Stimulated activated CD4-positive, alpha-beta T cell treated with anti-CD3 and anti-CD28 coated beads, Interleukin-1b, Interleukin-23, amount 100 ng/mL, for 48 hours (primary cell): Measurements from ENCODE around the gene MT1X.
"Not testable (repeated sequence)": the region's sequence is repeated elsewhere in the genome, so short reads cannot be mapped to it uniquely, and the experiment has no call there.

Experiments
- DNase-seq: peaks from one replicate; pipeline ENCODE4 v3.0.0-alpha.2; 2020

The MT1X gene

GRCh38 chr16:56657555-56658326, 24.5 kb upstream of the MT1X start, which contains the start of gene MT1F:
MT1F (plus strand) TSS chr16:56657959; CDS start chr16:56658059, 100 bp downstream.
- DNase-seq, result peak; percentile 50

GRCh38 chr16:56658327-56658875, 23.9 kb upstream of the MT1X start:
- no peak for DNase-seq

GRCh38 chr16:56662357-56663354, 19.6 kb upstream of the MT1X start:
- DNase-seq, result peak; percentile 41

- no peak for DNase-seq
Measured at GRCh38 chr16:56664506-56664905, 17.8 kb upstream of the MT1X start.

- not testable (repeated sequence) for DNase-seq
Measured at GRCh38 chr16:56665286-56666261, 16.7 kb upstream of the MT1X start.

GRCh38 chr16:56667581-56668571, 14.4 kb upstream of the MT1X start, which contains the start of gene MT1G:
MT1G (minus strand) TSS chr16:56668065; CDS start chr16:56667993, 72 bp downstream.
- peak; percentile 50 for DNase-seq

GRCh38 chr16:56669005-56669839, 13.0 kb upstream of the MT1X start, which contains the start of gene MT1H:
MT1H (plus strand) TSS chr16:56669814; CDS start chr16:56669885, 71 bp downstream.
- peak; percentile 36 for DNase-seq

- no peak for DNase-seq
Measured at GRCh38 chr16:56669840-56670619, 12.2 kb upstream of the MT1X start.

- DNase-seq, result no peak
Measured at GRCh38 chr16:56670620-56670934, 11.7 kb upstream of the MT1X start.

- not testable (repeated sequence) for DNase-seq
Measured at GRCh38 chr16:56671691-56672090, 10.6 kb upstream of the MT1X start.

GRCh38 chr16:56672171-56672570, 10.1 kb upstream of the MT1X start:
- not testable (repeated sequence) for DNase-seq

- no peak for DNase-seq
Measured at GRCh38 chr16:56672761-56673536, 9.3 kb upstream of the MT1X start.

GRCh38 chr16:56673921-56674320, 8.3 kb upstream of the MT1X start:
- peak; percentile 37 for DNase-seq

- DNase-seq, result not testable (repeated sequence)
Measured at GRCh38 chr16:56674570-56674969, 7.7 kb upstream of the MT1X start.

- DNase-seq, result peak; percentile 47
Measured at GRCh38 chr16:56675685-56676210, 6.5 kb upstream of the MT1X start.

GRCh38 chr16:56677474-56677873, 4.8 kb upstream of the MT1X start:
- DNase-seq, result no peak

GRCh38 chr16:56679078-56679730, 3.1 kb upstream of the MT1X start:
- no peak for DNase-seq
